Measurements from ENCODE around the gene LMO7.

DNA sequence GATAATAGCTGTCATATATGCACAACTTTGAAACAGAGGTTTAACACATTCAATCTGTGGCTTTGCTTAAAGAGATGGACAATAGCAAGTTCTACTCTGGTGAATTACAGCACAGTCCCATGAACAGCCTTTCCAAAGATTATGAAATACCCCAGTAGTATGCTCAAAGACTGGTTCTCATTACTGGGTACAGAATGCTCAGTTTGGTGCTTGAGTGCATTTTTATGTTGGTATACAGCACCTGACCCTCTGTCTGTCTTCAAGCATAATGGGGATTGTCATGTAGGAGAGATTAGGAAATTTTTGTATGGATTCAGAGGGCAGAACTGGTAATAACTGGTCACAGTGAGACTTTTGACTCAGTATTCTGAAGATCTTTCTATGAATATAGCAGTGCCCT is 7.6 kb downstream of the LMO7 start:
- TF ChIP-seq POLR2A (IDR thresholded peaks at IDR 0.05; ENCODE audit: control extremely low read depth in 1 of 2, low read depth in 2 of 2, low read length in 2 of 2), result no peak
- TF ChIP-seq, protein P1, sequence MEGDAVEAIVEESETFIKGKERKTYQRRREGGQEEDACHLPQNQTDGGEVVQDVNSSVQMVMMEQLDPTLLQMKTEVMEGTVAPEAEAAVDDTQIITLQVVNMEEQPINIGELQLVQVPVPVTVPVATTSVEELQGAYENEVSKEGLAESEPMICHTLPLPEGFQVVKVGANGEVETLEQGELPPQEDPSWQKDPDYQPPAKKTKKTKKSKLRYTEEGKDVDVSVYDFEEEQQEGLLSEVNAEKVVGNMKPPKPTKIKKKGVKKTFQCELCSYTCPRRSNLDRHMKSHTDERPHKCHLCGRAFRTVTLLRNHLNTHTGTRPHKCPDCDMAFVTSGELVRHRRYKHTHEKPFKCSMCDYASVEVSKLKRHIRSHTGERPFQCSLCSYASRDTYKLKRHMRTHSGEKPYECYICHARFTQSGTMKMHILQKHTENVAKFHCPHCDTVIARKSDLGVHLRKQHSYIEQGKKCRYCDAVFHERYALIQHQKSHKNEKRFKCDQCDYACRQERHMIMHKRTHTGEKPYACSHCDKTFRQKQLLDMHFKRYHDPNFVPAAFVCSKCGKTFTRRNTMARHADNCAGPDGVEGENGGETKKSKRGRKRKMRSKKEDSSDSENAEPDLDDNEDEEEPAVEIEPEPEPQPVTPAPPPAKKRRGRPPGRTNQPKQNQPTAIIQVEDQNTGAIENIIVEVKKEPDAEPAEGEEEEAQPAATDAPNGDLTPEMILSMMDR (IDR thresholded peaks at IDR 0.05; ENCODE audit: control extremely low read depth in 1 of 3, insufficient read depth in 1 of 3, low read depth in 1 of 3, low read length in 3 of 3), result no peak
- no peak for TF ChIP-seq YY1 (IDR thresholded peaks at IDR 0.05; ENCODE audit: low read depth, low read length)
- TF ChIP-seq POLR2AphosphoS5 (IDR thresholded peaks at IDR 0.05; ENCODE audit: low read depth, low read length), result no peak
- TF ChIP-seq RXRA (IDR thresholded peaks at IDR 0.05; ENCODE audit: insufficient read depth, low read depth, low read length), result no peak
- no peak for TF ChIP-seq EZH2 (IDR thresholded peaks at IDR 0.05; ENCODE audit: low read depth, low read length, severe bottlenecking)
- no peak for TF ChIP-seq BACH1 (IDR thresholded peaks at IDR 0.05; ENCODE audit: low read length)
- TF ChIP-seq, protein P2, sequence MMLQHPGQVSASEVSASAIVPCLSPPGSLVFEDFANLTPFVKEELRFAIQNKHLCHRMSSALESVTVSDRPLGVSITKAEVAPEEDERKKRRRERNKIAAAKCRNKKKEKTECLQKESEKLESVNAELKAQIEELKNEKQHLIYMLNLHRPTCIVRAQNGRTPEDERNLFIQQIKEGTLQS (IDR thresholded peaks at IDR 0.05; ENCODE audit: insufficient read depth, low read depth, low read length), result no peak
- no peak for TF ChIP-seq EP300 (IDR thresholded peaks at IDR 0.05; ENCODE audit: borderline replicate concordance in 1 of 2, low read depth in 2 of 2, low read length in 2 of 2)
